Left ventricle myocardium superior (tissue), 1 donor: ENCODE measurements around the gene GLT6D1. TPM values are rescaled to one million over a fixed set of nuclear protein-coding genes. Genes with fewer than 3 reads are reported as not detected.

Experiments used
- ATAC-seq: fragments of 200-7000 bp; cut with Tn5 transposase; one replicate; pipeline ENCODE4 v1.9.1; 2020; ENCODE audit warnings: mild to moderate bottlenecking, moderate library complexity
- DNase-seq: peaks from one replicate; pipeline ENCODE4 v3.0.0-alpha.2; 2020
- intact Hi-C: fragments of 100-400 bp; cut with micrococcal nuclease; formaldehyde crosslinking; loops from one replicate; pipeline ENCODE4 v1.11.0; 2022
- total RNA-seq: library from RNA; stranded (reverse); fragmentation: NEBNext Ultra II Directional; extraction: Animal tissue kit (Norgen Biotek cat#: 25700); gene quantifications from one replicate; pipeline ENCODE4 v1.2.1, GENCODE V29; 2021
- donor health status: DM: no; HTN: yes; CAD: no; lungs with severe emphysema.

GLT6D1 gene
- total RNA-seq, 1 donor from 2014 or later, result not detected

DNA sequence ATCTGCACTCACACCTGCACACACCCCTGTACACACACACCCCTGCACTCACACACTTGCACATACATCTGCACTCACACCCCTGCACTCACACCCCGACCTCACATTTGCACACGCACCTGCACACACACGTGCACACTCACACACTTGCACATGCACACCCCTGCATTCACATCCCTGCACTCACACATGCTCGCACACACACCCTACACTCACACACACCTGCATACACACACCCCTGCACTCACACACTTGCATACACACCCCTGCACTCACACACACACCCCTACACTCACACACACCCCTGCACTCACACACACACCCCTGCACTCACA is 27.5 kb downstream of the GLT6D1 start:
- no peak for DNase-seq
- no peak for ATAC-seq
- intact Hi-C loops, result no loop called here

DNA sequence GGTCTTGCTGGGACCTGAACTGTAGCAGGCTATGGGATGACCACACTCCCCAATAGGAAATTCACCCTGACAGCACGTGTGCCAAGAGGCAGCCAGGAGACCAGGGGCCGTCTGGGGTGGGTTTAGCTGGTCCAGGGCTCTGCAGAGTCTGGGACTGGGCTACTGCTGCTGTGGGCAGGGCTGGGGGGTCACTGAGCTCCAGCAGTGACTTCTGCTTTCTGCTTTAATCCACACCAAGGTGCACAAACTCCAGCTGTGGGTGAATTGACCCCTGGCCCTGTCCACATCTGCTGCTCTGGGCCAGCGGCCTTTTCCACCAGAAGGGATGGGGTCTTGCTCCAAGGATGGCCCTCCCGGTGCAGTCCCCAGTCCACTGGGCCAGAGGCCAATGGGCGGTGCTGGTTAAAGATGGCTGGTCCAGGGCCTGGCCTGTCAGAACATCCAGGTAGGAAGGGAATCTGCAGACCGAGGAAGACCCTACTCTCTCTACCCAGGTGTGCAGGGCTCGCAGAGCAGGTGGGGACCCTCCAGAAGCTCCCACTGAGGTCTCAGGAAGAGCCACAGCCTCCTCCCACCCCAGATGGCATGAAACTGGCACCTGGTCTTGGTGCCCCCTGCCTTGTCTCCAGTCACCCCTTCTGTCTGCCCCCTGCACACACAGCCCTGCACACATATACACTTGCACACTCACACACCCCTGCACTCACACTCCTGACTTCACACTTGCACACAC is 28.0 kb downstream of the GLT6D1 start:
- ATAC-seq (no peak), DNase-seq (no peak)
- intact Hi-C loops, result no loop called here

DNA sequence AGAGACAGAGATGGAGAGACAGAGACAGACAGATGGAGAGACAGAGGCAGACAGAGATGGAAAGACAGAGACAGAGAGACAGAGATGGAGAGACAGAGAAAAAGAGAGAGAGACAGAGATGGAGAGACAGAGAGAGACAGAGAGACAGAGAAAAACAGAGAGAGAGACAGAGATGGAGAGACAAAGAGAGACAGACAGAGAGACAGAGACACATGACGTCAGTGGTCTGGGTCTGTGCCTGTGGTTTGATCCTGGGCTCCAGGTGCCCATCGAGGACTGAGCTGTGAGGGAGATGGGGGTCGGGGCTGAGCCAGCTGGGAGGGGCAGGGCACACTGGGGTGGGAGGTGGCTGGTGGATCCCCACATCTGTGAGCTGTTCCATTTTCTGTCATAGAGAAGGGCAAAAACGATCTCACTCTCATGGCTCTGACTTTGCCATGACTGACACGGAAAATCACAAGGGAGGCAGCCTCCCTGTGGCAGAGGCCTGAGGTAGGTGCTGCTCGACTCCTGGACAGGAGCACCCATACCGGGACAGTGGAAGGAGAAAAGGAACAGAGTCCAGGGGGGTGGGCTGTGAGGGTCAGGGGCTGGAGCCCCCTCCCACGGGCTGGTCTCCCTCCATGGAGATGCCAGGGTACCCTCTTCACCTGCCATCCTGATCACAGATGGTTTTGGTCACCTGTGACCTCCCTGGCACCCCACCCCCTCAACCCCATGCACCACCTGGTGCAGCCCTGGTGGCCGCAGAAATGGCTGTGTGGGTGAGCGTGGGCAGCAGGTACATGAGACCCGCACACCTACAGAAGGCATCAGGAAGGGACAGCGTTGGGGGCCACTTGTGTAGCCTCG is 28.8 kb downstream of the GLT6D1 start:
- no peak for ATAC-seq
- intact Hi-C loops, result no loop called here
- DNase-seq, result no peak

DNA sequence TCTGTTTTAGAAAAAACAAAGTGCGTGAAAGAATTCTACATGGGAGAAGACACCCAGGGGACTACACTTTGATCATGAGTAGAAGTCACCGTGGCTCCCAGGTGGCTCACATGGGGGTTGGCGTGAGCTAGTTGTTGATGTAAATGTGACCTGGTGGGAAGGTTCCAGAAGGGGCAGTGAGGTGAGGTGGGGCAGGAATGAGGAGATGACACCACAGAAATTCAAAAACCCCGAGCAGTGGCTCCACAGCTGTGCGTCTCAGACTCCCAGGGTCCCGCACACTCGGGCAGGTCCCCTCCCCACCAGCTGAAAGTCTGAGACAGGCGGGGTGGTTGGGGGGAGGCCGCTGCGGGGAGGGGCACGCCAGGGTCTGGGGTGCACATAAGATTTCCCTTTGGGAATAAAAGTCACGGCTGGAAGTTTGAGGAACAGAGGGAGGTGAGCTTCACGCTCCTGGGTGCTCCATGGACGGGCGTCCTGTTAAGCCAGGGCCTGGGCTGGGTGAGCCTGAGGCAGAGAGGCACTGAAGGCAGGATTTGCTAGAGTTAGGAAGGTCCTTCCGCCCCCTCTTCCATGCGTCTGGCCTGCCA is 29.9 kb downstream of the GLT6D1 start:
- DNase-seq, result no peak
- no peak for ATAC-seq
- intact Hi-C loops, result no loop called here

DNA sequence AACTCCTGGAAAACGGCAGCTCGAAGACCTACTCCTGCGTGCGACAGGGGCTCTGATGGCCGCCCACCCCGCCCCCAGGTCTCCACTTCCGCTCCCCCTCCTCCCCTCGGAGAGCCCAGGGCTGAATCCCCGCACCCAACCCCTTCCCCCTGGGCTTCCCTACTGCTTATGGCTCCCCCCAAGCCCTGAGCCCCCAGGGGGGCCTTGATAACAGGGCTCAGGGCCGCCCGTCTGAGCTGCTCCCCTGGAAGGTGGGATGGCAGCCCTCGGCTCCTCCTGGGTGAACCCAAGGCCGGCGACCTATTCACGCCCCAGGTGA is 30.4 kb downstream of the GLT6D1 start:
- DNase-seq (no peak), ATAC-seq (no peak)
- intact Hi-C loops, result no loop called here

DNA sequence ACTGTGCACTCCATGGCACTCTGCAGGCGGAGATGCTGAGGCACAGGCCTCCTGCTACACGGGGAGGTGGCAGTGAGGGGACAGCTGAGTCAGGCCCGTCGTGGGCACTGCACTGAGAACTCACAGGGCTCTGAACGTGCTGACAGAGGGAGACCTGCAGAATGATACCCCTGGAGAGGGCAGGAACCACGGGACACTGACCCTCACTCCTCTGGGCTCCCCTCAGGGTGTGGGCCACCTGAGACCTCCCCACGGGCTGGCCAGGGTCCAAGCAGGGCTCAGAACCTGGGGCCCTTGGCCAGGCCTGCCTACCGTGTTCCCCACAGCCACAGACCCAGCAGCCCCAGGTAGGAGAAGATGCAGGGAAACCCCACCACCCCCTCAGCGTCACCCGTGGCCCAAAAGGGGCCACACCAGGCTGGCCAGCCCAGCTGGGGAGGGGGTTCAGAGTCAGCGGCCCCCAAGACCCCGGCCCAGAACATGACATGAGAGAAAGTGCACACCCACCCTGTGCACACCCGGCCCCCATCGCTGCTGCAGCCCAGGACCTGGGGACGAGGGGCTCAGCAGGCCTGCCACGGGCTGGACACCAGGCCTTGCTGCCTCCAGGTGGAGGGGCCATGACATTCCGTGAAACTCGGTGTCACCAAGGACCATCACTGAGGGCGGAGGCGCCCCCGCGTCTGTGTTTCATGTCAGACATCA is 30.9 kb downstream of the GLT6D1 start:
- no peak for DNase-seq
- ATAC-seq, result no peak
- intact Hi-C loops, result no loop called here

DNA sequence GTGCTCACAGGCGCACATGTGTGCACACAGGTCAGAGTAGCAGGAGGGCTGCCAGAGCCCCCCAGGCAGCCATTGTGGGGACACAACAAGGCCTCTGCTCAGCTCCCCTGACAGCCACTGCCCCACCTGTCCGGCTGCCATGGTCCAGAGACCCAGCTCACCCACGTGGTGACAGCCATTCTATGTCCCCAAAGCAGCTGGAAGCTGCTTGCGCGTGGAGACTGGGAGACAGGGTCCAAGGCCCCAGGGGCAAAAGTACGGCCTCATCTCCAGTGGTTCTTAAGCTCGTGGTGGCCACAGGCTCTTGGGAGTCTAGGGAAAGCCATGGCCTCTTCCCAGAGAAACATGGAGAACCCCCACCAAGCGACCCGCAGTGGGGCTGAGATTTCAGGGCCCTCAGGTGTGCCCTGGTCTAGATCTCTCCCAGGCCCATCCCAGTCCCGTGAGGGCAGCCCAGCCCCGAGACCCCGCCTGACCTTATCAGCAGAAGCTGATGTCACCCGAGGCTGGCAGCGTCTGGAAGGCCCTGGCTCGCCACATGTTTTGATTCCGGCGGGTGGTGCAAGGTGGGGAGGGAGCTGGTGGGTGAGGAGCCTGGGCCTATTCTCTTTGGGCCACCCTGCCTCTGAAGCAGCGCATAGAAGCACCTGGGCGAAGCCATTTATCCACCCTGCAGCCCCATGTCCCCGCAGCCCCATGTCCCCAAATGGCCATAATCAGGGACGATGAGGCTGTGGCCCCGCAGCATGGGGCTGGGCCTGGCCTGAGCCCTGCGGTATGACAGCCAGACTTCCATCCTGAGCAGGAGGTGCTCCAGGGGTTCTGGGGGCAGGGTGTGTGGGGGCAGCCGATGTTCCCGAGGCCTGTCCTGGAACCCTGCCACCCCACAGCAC is 31.7 kb downstream of the GLT6D1 start:
- peak; percentile 16 for DNase-seq
- intact Hi-C loops, result no loop called here
- ATAC-seq, result no peak

DNA sequence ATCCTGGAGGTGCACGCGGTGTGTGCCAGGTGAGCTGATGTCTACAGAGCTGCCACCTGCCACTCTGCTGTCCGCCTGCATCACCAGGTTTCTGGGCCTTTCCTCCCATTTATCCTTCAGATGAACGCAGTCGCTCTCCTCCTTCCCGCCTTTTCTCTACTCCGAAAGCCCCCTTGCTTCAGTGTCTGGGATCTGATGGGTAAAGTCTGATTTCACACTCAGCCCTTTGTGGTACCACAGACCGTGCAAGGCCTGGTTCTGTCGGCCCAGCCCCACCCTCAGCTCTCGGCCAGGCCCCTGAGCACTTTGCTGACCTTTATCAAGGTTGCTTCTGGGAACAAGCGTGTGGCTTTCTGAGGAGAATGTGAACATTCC is 32.5 kb downstream of the GLT6D1 start:
- intact Hi-C loops, result no loop called here
- ATAC-seq (no peak), DNase-seq (no peak)

DNA sequence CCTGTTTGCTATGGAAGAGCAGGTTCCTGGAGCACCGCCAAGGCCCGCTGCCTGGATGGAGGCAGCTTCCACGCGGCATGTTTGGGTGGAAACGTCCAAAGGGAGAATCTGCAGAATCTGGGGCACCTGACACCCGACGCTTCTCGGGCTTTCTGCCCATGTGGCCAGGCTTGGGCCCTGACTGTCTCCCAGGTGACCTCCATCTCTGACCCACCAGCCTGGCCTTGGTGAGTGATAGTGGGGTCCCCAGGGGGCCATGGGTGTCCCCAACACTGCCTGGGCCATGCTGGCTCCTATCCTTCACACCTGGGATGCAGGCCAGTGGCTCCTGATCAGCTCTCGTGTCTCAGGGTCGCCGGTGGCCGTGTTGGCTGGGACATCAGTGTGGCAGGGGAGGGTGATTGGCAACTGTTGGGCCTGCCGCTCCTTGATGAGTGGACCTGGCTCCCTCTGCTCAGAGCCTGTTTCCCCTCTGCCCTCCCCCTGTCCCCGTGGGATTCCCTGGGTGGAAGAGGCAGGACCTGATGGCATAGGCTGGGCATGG is 34.0 kb downstream of the GLT6D1 start:
- intact Hi-C loops, result no loop called here
- no peak for ATAC-seq
- peak; percentile 25 for DNase-seq

DNA sequence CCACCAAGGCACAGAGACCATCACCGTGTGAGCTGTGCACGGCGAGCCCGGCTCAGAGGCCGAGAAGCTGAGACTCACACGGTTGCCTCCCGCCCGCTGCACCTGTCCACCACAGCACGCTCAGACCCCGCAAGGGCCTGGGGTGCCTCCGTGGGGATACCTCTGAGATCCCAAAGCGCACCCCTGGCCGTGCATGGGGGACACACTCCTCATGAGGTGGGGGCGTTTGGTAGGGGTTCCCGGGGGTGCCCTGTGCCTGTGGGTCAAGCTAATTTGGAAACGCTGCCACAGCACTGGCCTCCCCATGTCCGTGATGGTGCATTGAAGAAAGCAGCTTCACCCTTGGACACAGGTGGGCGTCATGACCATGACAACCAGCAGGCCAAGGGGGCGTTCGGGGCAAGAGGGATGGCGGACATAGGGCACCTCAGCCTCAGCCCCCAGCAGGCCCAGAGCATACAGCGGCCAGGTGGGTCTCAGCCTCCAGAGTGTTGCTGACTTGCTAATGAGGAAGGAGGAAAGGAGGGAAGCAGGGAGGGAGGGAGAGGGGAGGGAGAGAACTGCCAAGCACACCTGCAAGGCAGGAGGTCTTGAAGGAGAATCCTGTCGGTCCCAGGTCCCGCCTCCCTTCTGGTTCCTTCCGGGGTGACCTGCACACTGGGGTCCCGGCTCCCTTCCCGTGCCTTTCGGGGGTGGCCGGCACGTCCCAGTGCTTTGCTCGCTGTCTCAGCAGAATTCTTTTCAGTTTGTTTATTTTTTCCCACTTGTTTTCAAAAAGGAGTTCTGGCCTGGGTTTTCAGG is 34.7 kb downstream of the GLT6D1 start:
- intact Hi-C loops, result no loop called here
- ATAC-seq, result no peak
- DNase-seq, result peak; percentile 26

DNA sequence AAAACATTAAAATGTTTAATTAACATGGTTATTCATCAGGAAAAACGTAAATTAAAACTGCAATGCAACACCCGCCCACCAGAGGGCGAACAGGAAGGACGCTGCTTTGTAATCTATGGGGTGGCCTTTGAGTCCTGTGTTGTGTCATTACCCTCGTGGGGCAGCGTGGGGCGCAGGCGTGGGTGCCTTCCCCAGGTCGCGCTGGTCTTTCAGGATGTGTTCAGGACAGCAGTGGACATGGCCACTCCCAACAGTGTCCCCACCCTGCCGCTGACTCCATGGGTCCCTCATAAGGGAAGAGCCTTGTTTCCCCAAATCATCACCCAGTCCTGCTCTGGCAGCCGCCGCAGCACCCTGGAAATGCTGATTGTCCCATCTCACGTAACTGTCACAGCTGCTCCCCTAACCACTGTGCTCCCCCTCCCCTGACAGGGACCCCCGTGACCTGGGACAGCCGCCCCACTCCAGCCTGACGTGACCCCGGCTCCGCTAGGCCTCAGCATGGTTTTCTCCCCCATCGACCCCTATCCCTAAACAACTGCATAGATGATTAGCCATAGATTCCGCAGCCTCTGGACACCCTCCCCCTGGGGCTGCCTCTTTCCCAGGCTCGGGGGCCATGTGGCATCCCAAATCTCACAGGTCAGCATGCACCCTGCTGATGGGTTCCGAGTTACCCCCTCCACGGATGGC is 36.4 kb downstream of the GLT6D1 start:
- peak; percentile 35 for ATAC-seq
- peak; percentile 19 for DNase-seq
- intact Hi-C loops, result no loop called here

DNA sequence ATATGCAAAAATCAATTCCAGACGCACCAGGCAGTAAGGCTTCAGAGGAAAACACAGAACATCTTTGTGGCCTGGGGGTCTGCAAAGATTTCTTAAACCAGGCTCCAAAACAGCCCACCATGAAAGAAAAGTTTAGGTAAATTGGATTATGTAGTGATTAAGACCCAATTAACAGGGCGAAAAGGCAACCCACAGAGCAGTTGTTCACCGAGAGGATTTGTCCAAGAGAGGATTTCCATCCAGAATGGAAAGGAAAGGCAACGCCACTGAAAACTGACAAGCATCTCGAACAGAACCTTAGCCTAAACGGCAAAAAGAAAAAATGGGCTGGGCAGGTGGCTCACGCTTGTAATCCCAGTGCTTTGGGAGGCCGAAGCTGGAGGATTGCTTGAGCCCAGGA is 37.4 kb downstream of the GLT6D1 start:
- intact Hi-C loops, result no loop called here
- no peak for ATAC-seq
- DNase-seq, result no peak

DNA sequence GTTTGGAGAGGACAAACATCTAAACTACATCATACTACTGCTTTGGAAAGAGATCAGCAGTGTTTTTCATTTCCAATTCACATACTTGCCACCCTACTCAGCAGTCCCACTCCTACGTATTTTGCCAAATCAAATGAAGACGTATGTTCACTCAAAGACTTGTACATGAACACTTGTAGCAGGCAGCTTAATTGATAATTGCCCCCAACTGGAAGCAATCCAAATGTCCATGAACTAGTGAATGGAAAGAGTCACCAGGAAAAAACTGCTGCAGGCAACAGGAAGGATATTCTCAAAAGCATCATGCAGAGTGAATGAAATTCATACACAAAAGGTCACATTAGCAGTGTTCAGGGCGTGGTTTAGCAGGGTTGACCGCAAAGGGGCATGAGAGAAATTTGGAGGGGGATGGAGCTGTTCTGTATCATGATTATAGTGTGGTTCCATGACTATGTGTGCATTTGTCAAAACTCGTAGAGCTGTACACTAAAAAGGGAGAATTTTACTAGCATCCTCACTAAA is 39.0 kb downstream of the GLT6D1 start:
- intact Hi-C loops, result no loop called here
- ATAC-seq, result no peak
- DNase-seq, result no peak

DNA sequence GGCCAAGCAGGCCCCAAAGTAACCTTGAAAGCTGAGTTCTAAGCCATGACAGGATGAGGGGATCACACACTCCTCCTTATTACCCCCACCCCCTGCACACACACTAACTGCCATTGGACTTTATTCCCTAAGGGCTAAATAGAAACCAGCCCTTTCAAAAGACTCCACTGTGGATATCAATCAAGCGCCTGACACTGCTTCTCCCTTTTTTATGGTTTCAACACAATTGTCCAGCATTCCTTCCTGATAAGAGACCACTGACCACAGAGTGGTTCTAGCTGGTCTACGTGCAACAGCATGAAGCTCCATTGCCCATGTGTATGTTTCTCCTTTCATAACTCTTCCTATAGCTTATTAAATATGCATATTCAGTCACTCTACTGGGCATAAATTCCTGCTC is 43.1 kb downstream of the GLT6D1 start:
- ATAC-seq (no peak), DNase-seq (no peak)
- intact Hi-C loops, result no loop called here

DNA sequence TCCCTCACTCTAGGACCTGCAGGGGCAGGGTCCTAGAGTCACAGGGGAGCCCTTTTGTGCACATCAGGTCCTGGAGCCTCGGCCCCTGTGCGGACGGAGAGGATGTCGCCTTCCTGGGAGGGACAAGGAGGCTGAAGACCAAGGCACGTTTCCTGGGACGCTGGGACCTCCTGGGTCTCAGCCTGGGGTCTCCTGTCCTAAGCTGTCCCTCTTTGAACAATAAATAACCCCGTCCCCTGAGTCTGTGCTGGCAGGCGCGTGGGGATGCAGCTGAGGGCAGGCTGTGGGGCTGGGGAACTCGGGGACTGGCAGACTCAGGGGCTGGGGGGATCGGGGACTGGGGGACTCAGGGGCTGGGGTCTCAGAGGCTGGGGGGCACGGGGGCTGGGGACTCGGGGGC is 46.7 kb downstream of the GLT6D1 start:
- intact Hi-C loops, result no loop called here
- ATAC-seq (no peak), DNase-seq (no peak)

DNA sequence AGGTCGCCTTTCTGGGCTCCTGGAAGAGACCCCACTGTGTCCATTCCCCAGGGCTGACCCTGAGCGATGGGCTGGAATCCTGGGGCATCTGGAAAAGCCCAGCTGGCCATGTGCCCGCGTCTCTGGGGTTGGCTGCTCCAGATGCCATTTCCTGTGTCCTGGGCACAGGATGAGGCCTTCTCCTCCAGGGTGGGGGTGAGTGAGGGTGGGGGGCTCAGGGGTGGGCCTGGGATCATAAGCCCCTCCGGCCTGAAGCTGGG is 47.1 kb downstream of the GLT6D1 start:
- intact Hi-C loops, result no loop called here
- no peak for ATAC-seq
- no peak for DNase-seq

DNA sequence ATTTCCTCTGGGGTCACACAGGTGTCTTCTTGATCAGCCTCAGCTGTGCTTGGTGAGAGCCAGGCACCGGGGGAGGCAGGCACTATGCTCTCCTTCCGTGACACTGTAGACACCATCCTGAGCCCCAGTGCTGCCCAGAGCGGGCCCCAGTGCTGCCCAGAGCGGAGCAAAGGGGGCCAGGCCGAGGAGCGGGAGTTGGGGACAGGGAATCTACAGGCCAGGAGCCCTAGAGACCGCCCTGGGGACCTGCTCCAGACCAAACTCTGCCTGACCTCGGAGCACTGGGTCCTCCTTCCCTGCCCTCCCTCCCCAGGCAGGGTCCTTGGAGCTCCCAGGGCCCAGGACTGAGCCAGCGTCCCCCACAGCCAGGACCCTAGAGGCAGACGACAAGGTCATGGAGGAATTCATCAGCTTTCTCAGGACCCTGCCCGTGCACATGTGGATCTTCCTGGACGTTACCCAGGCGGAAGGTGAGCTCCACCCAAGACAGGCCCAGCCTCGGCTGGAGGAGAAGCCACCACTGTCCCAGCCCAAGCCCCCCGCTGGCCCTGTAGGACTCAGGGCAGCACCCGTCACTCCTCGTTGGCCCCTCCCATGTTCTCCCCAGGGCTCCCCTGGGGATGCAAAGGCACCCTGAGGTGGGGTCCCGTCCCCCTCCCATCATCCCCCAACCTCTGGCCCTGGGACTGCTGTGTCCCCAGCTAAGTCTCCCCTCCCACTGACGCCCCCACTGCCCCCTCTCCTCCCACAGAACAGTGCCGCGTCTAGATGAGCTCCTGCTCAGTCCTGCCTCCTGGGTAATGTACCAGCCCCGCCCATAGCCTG is 47.6 kb downstream of the GLT6D1 start:
- DNase-seq (no peak), ATAC-seq (no peak)

More for the DNA sequence above, 47.6 kb downstream of the GLT6D1 start:
- intact Hi-C loops, result no loop called here
